Heart left ventricle (tissue), 13 donors: ENCODE data around the gene PDZD7.

Source experiments
- CTCF ChIP-seq, 12 donors: fragments of 200-600 bp; sonication (generic) in 4 of 12; IDR thresholded peaks; one replicate each; pipeline versions ENCODE4 v1.5.0 to v1.8.0; 2018 to 2022; ENCODE audit warnings: antibody characterized with exemption in 12 of 12, mild to moderate bottlenecking in 5 of 12
- POLR2A ChIP-seq, 2 donors: fragments of 450-650 bp; IDR thresholded peaks; one replicate each; pipeline ENCODE4 v1.6.1; 2017; ENCODE audit warnings: antibody characterized with exemption in 2 of 2, mild to moderate bottlenecking in 2 of 2, moderate library complexity in 2 of 2
- donor health status: ischemic (EF 13 %, LVEDD 7.1; RV severe dilation, severe dysfunction).
- donor health status: DM: no; HTN: yes; CAD: no.
- donor health status: DM: no; HTN: no; CAD: no.
- donor health status: ischemic (EF 25% LVEDD 6.9; RV normal size, moderate dysfunction).
- donor health status: ischemic (EF 25% LVEDD 5.7; RV mildly dilated, moderate dysfunction).
- donor health status: ischemic (EF 35%, LVEDD 5.7; RV mildly dilated, moderate dysfunction).
- donor health status: nonischemic (EF 11% LVEDD 7.7; RV severe dilation, severe dysfunction).
- donor health status: DM: yes; HTN: yes; CAD: no.
- donor health status: PGD.
- donor health status: ischemic (EF 29% LVEDD 5.4; RV normal size, mild dysfunction).
- donor health status: nonischemic (EF 23%, LVEDD 6.1; RV moderate dilation, normal function).

- TF ChIP-seq CTCF (IDR thresholded peaks at IDR 0.05) (no peak), POLR2A (IDR thresholded peaks at IDR 0.05) (no peak)
Measured at GRCh38 chr10:100978901-100979195, 52.1 kb downstream of the PDZD7 start.
